ENCODE results near the gene KCNA4.
A peak's percentile ranks its signal among the peaks of the same experiment; 100 is the strongest.

Gene KCNA4

GRCh38 chr11:30023074-30023473 lies 6.2 kb upstream of the KCNA4 start:
- Histone ChIP-seq H3K4me1 (ENCODE audit: control insufficient read depth in 1 of 2, insufficient read depth in 2 of 2, low read length in 2 of 2) (no peaks in the 10 kb centered on the region), H3K27me3 (ENCODE audit: low read depth, low read length) (no peaks in the 10 kb centered on the region), H3K27ac (ENCODE audit: low read length) (no peak overlapping the region), H3K4me3 (ENCODE audit: low read depth in 1 of 2, low read length in 2 of 2) (no peak overlapping the region), H3K36me3 (ENCODE audit: control insufficient read depth in 1 of 2, insufficient read depth in 2 of 2, low read length in 2 of 2) (no peaks in the 10 kb centered on the region), H3K9me3 (ENCODE audit: control insufficient read depth in 1 of 2, low read length in 2 of 2) (no peaks in the 10 kb centered on the region)

- Histone ChIP-seq H3K27ac (ENCODE audit: low read length) (no peak overlapping the region), H3K36me3 (ENCODE audit: control insufficient read depth in 1 of 2, insufficient read depth in 2 of 2, low read length in 2 of 2) (no peaks in the 10 kb centered on the region), H3K27me3 (ENCODE audit: low read depth, low read length) (peaks cover 6% of the 10 kb centered on the region), H3K9me3 (ENCODE audit: control insufficient read depth in 1 of 2, low read length in 2 of 2) (no peaks in the 10 kb centered on the region), H3K4me3 (ENCODE audit: low read depth in 1 of 2, low read length in 2 of 2) (no peak overlapping the region), H3K4me1 (ENCODE audit: control insufficient read depth in 1 of 2, insufficient read depth in 2 of 2, low read length in 2 of 2) (peaks cover 0 to 19% of the 10 kb centered on the region in 2 donors)
Observed at GRCh38 chr11:30019481-30019880, 2.7 kb upstream of the KCNA4 start.

- no peaks in the 10 kb centered on the region for H3K9me3 ChIP-seq (ENCODE audit: control insufficient read depth in 1 of 2, low read length in 2 of 2)
- H3K4me3 ChIP-seq (ENCODE audit: low read depth in 1 of 2, low read length in 2 of 2) = no peak overlapping the region
- peaks cover 6% of the 10 kb centered on the region for H3K27me3 ChIP-seq (ENCODE audit: low read depth, low read length)
- H3K4me1 ChIP-seq (ENCODE audit: control insufficient read depth in 1 of 2, insufficient read depth in 2 of 2, low read length in 2 of 2) = peaks cover 0 to 19% of the 10 kb centered on the region in 2 donors
- H3K27ac ChIP-seq (ENCODE audit: low read length) = no peak overlapping the region
- no peaks in the 10 kb centered on the region for H3K36me3 ChIP-seq (ENCODE audit: control insufficient read depth in 1 of 2, insufficient read depth in 2 of 2, low read length in 2 of 2)
Observed at GRCh38 chr11:30018495-30018894, 1.7 kb upstream of the KCNA4 start.

- peaks cover 0 to 19% of the 10 kb centered on the region in 2 donors for H3K4me1 ChIP-seq (ENCODE audit: control insufficient read depth in 1 of 2, insufficient read depth in 2 of 2, low read length in 2 of 2)
- peak overlapping the region in 1 of 2 donors; percentile 72 for H3K4me3 ChIP-seq (ENCODE audit: low read depth in 1 of 2, low read length in 2 of 2)
- H3K36me3 ChIP-seq (ENCODE audit: control insufficient read depth in 1 of 2, insufficient read depth in 2 of 2, low read length in 2 of 2) = no peaks in the 10 kb centered on the region
- H3K27ac ChIP-seq (ENCODE audit: low read length) = no peak overlapping the region
- no peaks in the 10 kb centered on the region for H3K9me3 ChIP-seq (ENCODE audit: control insufficient read depth in 1 of 2, low read length in 2 of 2)
- H3K27me3 ChIP-seq (ENCODE audit: low read depth, low read length) = peaks cover 6% of the 10 kb centered on the region
Observed at GRCh38 chr11:30017445-30017895, 640 bp upstream of the KCNA4 start.

- H3K36me3 ChIP-seq (ENCODE audit: control insufficient read depth in 1 of 2, insufficient read depth in 2 of 2, low read length in 2 of 2) = no peaks in the 10 kb centered on the region
- H3K4me3 ChIP-seq (ENCODE audit: low read depth in 1 of 2, low read length in 2 of 2) = peak overlapping the region in 1 of 2 donors; percentile 72
Observed at GRCh38 chr11:30015725-30016412, 961 bp downstream of the KCNA4 start.

GRCh38 chr11:30012346-30012745 lies 4.5 kb downstream of the KCNA4 start:
- Histone ChIP-seq H3K9me3 (ENCODE audit: control insufficient read depth in 1 of 2, low read length in 2 of 2) (no peaks in the 10 kb centered on the region), H3K4me3 (ENCODE audit: low read depth in 1 of 2, low read length in 2 of 2) (no peak overlapping the region), H3K27me3 (ENCODE audit: low read depth, low read length) (peaks cover 6% of the 10 kb centered on the region), H3K27ac (ENCODE audit: low read length) (no peak overlapping the region), H3K36me3 (ENCODE audit: control insufficient read depth in 1 of 2, insufficient read depth in 2 of 2, low read length in 2 of 2) (no peaks in the 10 kb centered on the region), H3K4me1 (ENCODE audit: control insufficient read depth in 1 of 2, insufficient read depth in 2 of 2, low read length in 2 of 2) (peaks cover 0 to 16% of the 10 kb centered on the region in 2 donors)

More at GRCh38 chr11:30015725-30016412, 961 bp downstream of the KCNA4 start:
- Histone ChIP-seq H3K4me1 (ENCODE audit: control insufficient read depth in 1 of 2, insufficient read depth in 2 of 2, low read length in 2 of 2) (peaks cover 0 to 19% of the 10 kb centered on the region in 2 donors), H3K9me3 (ENCODE audit: control insufficient read depth in 1 of 2, low read length in 2 of 2) (no peaks in the 10 kb centered on the region), H3K27me3 (ENCODE audit: low read depth, low read length) (peaks cover 6% of the 10 kb centered on the region), H3K27ac (ENCODE audit: low read length) (no peak overlapping the region)

GRCh38 chr11:30009060-30009459 lies 7.8 kb downstream of the KCNA4 start:
- no peak overlapping the region for H3K4me3 ChIP-seq (ENCODE audit: low read depth in 1 of 2, low read length in 2 of 2)
- H3K27ac ChIP-seq (ENCODE audit: low read length) = no peak overlapping the region
- no peaks in the 10 kb centered on the region for H3K9me3 ChIP-seq (ENCODE audit: control insufficient read depth in 1 of 2, low read length in 2 of 2)
- no peaks in the 10 kb centered on the region for H3K36me3 ChIP-seq (ENCODE audit: control insufficient read depth in 1 of 2, insufficient read depth in 2 of 2, low read length in 2 of 2)
- H3K27me3 ChIP-seq (ENCODE audit: low read depth, low read length) = no peaks in the 10 kb centered on the region
- H3K4me1 ChIP-seq (ENCODE audit: control insufficient read depth in 1 of 2, insufficient read depth in 2 of 2, low read length in 2 of 2) = no peaks in the 10 kb centered on the region

- no peaks in the 10 kb centered on the region for H3K4me1 ChIP-seq (ENCODE audit: control insufficient read depth in 1 of 2, insufficient read depth in 2 of 2, low read length in 2 of 2)
- no peaks in the 10 kb centered on the region for H3K9me3 ChIP-seq (ENCODE audit: control insufficient read depth in 1 of 2, low read length in 2 of 2)
- no peaks in the 10 kb centered on the region for H3K27me3 ChIP-seq (ENCODE audit: low read depth, low read length)
- H3K36me3 ChIP-seq (ENCODE audit: control insufficient read depth in 1 of 2, insufficient read depth in 2 of 2, low read length in 2 of 2) = no peaks in the 10 kb centered on the region
- no peak overlapping the region for H3K27ac ChIP-seq (ENCODE audit: low read length)
- H3K4me3 ChIP-seq (ENCODE audit: low read depth in 1 of 2, low read length in 2 of 2) = no peak overlapping the region
Observed at GRCh38 chr11:30006876-30007275, 10.0 kb downstream of the KCNA4 start.

GRCh38 chr11:30002157-30002785 lies 14.6 kb downstream of the KCNA4 start:
- no peak overlapping the region for H3K4me3 ChIP-seq (ENCODE audit: low read depth in 1 of 2, low read length in 2 of 2)
- H3K9me3 ChIP-seq (ENCODE audit: control insufficient read depth in 1 of 2, low read length in 2 of 2) = no peaks in the 10 kb centered on the region
- H3K27me3 ChIP-seq (ENCODE audit: low read depth, low read length) = no peaks in the 10 kb centered on the region
- H3K4me1 ChIP-seq (ENCODE audit: control insufficient read depth in 1 of 2, insufficient read depth in 2 of 2, low read length in 2 of 2) = no peaks in the 10 kb centered on the region
- no peaks in the 10 kb centered on the region for H3K36me3 ChIP-seq (ENCODE audit: control insufficient read depth in 1 of 2, insufficient read depth in 2 of 2, low read length in 2 of 2)
- H3K27ac ChIP-seq (ENCODE audit: low read length) = no peak overlapping the region

- Histone ChIP-seq H3K27ac (ENCODE audit: low read length) (no peak overlapping the region), H3K36me3 (ENCODE audit: control insufficient read depth in 1 of 2, insufficient read depth in 2 of 2, low read length in 2 of 2) (no peaks in the 10 kb centered on the region), H3K4me1 (ENCODE audit: control insufficient read depth in 1 of 2, insufficient read depth in 2 of 2, low read length in 2 of 2) (no peaks in the 10 kb centered on the region), H3K4me3 (ENCODE audit: low read depth in 1 of 2, low read length in 2 of 2) (no peak overlapping the region), H3K27me3 (ENCODE audit: low read depth, low read length) (no peaks in the 10 kb centered on the region), H3K9me3 (ENCODE audit: control insufficient read depth in 1 of 2, low read length in 2 of 2) (no peaks in the 10 kb centered on the region)
Observed at GRCh38 chr11:30000986-30001750, 15.7 kb downstream of the KCNA4 start.

GRCh38 chr11:29996016-29996415 lies 20.8 kb downstream of the KCNA4 start:
- Histone ChIP-seq H3K4me3 (ENCODE audit: low read depth in 1 of 2, low read length in 2 of 2) (no peak overlapping the region), H3K36me3 (ENCODE audit: control insufficient read depth in 1 of 2, insufficient read depth in 2 of 2, low read length in 2 of 2) (no peaks in the 10 kb centered on the region), H3K9me3 (ENCODE audit: control insufficient read depth in 1 of 2, low read length in 2 of 2) (peaks cover 0 to 4% of the 10 kb centered on the region in 2 donors), H3K27ac (ENCODE audit: low read length) (no peak overlapping the region), H3K27me3 (ENCODE audit: low read depth, low read length) (no peaks in the 10 kb centered on the region), H3K4me1 (ENCODE audit: control insufficient read depth in 1 of 2, insufficient read depth in 2 of 2, low read length in 2 of 2) (no peaks in the 10 kb centered on the region)
